ENCODE measurements around the gene RPS6KB2.

RPS6KB2 gene

GRCh38 chr11:67429722-67430121 lies 1.4 kb downstream of the RPS6KB2 start:
- no peak for DNase-seq (ENCODE audit: low read depth)

- DNase-seq (ENCODE audit: low read depth) = no peak
These were observed 3.3 kb downstream of the RPS6KB2 start for GRCh38 chr11:67431346-67432249.

- no peak for DNase-seq (ENCODE audit: low read depth)
These were observed 4.5 kb downstream of the RPS6KB2 start for GRCh38 chr11:67432655-67433349.

- DNase-seq (ENCODE audit: low read depth) = no peak
These were observed 5.5 kb downstream of the RPS6KB2 start for GRCh38 chr11:67433536-67434394.

GRCh38 chr11:67434395-67434881 lies 6.1 kb downstream of the RPS6KB2 start:
- no peak for DNase-seq (ENCODE audit: low read depth)

- no peak for DNase-seq (ENCODE audit: low read depth)
These were observed 6.9 kb downstream of the RPS6KB2 start for GRCh38 chr11:67435031-67435726.

- DNase-seq (ENCODE audit: low read depth) = no peak
These were observed 7.6 kb downstream of the RPS6KB2 start for GRCh38 chr11:67435727-67436458.

GRCh38 chr11:67436459-67437081 lies 8.3 kb downstream of the RPS6KB2 start:
- no peak for DNase-seq (ENCODE audit: low read depth)

GRCh38 chr11:67437082-67437808 lies 9.0 kb downstream of the RPS6KB2 start, which contains the start of gene PTPRCAP:
TSS of gene PTPRCAP (minus strand) at chr11:67437682. CDS start at chr11:67437619, 63 bp downstream.
- DNase-seq (ENCODE audit: low read depth) = no peak

- DNase-seq (ENCODE audit: low read depth) = no peak
These were observed 9.5 kb downstream of the RPS6KB2 start for GRCh38 chr11:67437809-67438157.

- no peak for DNase-seq (ENCODE audit: low read depth)
These were observed 10.0 kb downstream of the RPS6KB2 start for GRCh38 chr11:67438158-67438902.

- no peak for DNase-seq (ENCODE audit: low read depth)
These were observed 11.3 kb downstream of the RPS6KB2 start for GRCh38 chr11:67439321-67440228.

- no peak for DNase-seq (ENCODE audit: low read depth)
These were observed 12.2 kb downstream of the RPS6KB2 start for GRCh38 chr11:67440229-67441097.

- DNase-seq (ENCODE audit: low read depth) = no peak
These were observed 12.8 kb downstream of the RPS6KB2 start for GRCh38 chr11:67441098-67441563.

GRCh38 chr11:67441731-67442351 lies 13.5 kb downstream of the RPS6KB2 start:
- no peak for DNase-seq (ENCODE audit: low read depth)

All from stimulated activated CD8-positive, alpha-beta memory T cell treated with anti-CD3 and anti-CD28 coated beads, Interleukin-15, amount 100 ng/mL, for 24 hours (primary cell).